Activated T-cell treated with anti-CD3 and anti-CD28 coated beads, Interleukin-2, amount 50 U/mL, for 24 hours (primary cell): ENCODE results near the gene FAM47E.

Experiments used
- DNase-seq: peaks from one replicate; pipeline ENCODE4 v3.0.0-alpha.2; 2020
- H3K27ac Mint-ChIP-seq: 2 replicates; pipeline ENCODE4 v1.8.0; 2020; ENCODE audit warnings: mild to moderate bottlenecking, mixed read lengths
- H3K27me3 Mint-ChIP-seq: 2 replicates; pipeline ENCODE4 v1.8.0; 2020; ENCODE audit warnings: mixed read lengths
- H3K36me3 Mint-ChIP-seq: 2 replicates; pipeline ENCODE4 v1.8.0; 2020; ENCODE audit warnings: low read depth, mixed read lengths
- H3K4me1 Mint-ChIP-seq: 2 replicates; pipeline ENCODE4 v1.8.0; 2020; ENCODE audit warnings: low read depth, mixed read lengths
- H3K4me3 Mint-ChIP-seq: 2 replicates; pipeline ENCODE4 v1.8.0; 2020; ENCODE audit warnings: mild to moderate bottlenecking, moderate library complexity, mixed read lengths
- H3K9me3 Mint-ChIP-seq: 2 replicates; pipeline ENCODE4 v1.8.0; 2020; ENCODE audit warnings: mixed read lengths

Gene FAM47E, protein sequence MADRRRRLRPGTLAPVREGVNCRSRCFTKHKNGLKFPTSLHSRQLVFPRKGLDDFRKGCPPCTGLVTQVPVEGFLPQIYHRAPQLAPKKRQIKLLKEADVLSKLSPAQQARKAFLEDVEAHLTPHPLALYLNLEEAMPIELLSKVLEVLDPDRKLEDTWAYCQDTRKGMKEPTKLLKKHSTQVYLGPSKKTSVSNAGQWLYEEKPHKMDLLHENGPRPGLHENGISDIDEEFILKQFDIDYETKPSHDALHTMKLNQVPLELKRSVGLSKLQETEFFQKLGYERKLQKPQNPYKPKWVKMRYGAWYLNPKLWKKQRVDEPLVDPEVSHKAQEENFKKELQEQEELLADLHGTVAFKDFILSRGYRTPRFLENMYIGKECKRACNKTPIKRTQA

DNA sequence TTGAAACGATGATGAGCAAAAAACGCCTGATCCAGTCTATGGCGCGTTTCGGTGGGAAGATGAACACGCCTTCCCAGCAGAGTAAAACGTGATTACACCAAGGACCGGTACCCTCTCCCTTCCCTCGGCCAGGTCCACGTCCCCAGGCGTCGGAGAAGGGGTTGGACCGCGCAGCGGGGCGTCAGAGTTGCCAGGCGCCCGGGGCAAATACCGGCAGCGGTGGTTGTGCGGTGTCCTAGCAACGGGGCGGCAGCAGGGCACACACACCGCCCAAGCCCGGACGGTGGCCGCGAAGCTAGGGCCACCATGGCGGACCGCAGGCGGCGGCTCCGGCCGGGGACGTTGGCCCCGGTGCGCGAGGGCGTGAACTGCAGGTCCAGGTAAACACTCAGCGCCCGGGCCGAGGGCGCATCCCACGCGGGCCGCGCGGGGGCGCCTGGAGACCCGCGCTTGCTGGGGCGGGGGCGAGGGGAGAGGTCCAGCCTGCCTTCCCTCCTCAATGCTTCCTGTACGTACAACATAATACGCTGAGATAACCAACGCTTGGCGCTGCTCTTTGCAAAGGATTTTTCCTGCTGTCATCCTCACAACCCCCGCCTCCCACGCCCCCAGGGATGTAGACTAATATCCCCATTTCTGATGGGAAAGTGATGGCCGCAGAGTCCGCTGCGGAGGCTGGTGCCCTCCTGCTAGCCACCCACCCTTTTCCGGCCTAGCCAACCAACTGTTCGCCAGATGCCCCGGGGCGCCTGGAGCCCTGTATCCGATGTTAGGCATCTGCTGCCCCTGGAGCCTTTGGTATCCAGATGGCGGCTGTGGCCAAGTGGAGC lies at the start of gene FAM47E:
Gene FAM47E, plus strand, starts transcription at position 281 of the 830 bp plus-strand sequence. Its CDS starts 26 bp downstream, at position 307.
- no peaks in the 10 kb centered on the region for H3K9me3 Mint-ChIP-seq
- no peaks in the 10 kb centered on the region for H3K36me3 Mint-ChIP-seq
- peaks cover 8% of the 10 kb centered on the region for H3K4me1 Mint-ChIP-seq
- peaks cover 73% of the 10 kb centered on the region for H3K27me3 Mint-ChIP-seq
- H3K27ac Mint-ChIP-seq = no peak within 1 kb of the TSS
- peak within 1 kb of the TSS; percentile 72 for H3K4me3 Mint-ChIP-seq
- peak; percentile 53 for DNase-seq

DNA sequence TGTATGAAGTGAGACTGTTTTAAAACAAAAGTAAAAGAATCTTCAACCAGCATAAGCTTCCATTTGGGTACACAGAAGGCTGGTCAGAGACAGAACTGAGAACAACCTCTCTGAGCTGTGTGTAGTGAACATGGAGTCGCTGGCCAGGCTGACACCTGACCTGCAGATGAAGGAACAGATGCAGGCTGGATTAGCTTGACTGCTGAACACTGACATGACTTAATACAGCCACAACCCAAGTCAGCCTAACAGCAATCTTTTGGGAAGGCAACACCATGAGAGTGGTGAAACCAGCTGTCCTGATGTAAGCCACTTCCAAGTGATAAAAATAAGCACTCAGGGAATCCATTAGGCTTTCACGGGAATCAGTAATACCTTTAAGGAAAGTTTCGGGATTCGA lies 48.0 kb upstream of the FAM47E start:
- Mint-ChIP-seq H3K27me3 (no peaks in the 10 kb centered on the region), H3K27ac (no peak overlapping the region), H3K4me3 (no peak overlapping the region), H3K9me3 (no peaks in the 10 kb centered on the region), H3K36me3 (no peaks in the 10 kb centered on the region), H3K4me1 (peaks cover 53% of the 10 kb centered on the region)
- DNase-seq = no peak

DNA sequence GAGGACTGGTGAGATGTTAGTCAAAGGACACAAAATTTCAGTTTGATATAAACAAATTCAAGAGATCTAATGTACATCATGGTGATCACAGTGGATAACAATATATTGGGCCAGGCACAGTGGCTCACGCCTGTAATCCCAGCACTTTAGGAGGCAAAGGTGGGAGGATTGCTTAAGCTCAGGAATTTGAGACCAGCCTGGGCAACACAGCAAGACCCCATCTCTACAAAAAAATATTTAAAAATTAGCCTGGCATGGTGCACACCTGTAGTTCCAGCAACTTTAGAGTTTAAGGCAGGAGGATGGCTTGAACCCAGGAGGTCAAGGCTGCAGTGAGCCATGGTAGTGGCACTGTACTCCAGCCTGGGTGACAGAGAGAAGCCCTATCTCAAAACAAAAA lies 46.6 kb upstream of the FAM47E start:
- no peak overlapping the region for H3K27ac Mint-ChIP-seq
- no peaks in the 10 kb centered on the region for H3K9me3 Mint-ChIP-seq

DNA sequence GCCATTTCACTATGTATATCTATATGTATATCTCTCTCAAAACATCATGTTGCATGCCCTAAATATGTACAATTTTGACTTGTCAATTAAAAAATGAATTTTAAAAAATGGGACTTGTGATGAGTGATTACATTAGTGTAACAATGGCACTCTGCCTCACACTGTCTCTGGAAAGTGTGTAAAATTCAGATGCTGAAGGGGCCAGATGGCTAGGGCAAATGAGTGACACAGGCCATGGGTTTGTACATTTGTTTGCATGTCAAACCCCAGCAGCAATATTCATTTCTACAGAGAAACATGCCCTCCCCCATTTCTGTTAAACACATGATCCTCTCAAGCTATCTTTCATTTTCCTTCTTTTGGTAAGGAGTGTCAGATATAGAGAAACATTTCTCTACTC lies 46.0 kb upstream of the FAM47E start:
- no peak overlapping the region for H3K27ac Mint-ChIP-seq

More for the DNA sequence above, 46.6 kb upstream of the FAM47E start:
- Mint-ChIP-seq H3K36me3 (no peaks in the 10 kb centered on the region), H3K4me1 (peaks cover 49% of the 10 kb centered on the region), H3K4me3 (no peak overlapping the region), H3K27me3 (no peaks in the 10 kb centered on the region)
- no peak for DNase-seq

DNA sequence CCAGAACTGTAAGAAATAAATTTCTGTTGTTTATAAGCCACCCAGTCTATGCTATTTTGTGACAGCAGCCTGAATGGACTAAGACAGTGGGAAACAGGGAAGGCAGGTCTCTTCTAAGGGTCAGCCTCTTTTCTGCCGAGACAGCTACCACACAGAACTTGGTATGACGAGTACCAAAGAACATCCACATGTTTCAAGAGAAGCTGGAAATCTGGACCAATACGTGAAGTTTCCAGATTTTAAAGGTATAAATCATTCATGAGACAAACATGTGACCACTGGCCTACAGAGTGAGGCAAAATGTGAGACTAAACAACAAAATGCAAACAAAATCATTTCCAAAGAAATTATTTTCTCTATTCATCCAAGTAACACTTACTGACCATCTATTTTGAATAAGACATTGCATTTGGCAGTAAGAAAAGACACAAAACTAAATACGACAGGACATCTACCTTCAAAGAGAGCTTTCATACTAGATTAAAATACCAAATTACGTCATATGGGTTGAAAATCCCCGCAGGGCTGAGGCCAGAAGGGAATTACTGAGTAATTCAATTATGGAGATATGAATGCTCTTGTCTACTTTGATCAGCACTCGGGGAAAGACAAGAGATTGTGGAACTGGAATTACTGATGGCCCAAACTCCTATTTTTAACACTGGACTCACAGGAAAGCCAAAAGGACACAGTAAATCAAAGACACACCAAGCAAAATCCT lies 45.1 kb upstream of the FAM47E start:
- H3K27ac Mint-ChIP-seq = no peak overlapping the region
- DNase-seq = no peak
- H3K4me1 Mint-ChIP-seq = peaks cover 41% of the 10 kb centered on the region
- H3K27me3 Mint-ChIP-seq = no peaks in the 10 kb centered on the region
- H3K4me3 Mint-ChIP-seq = no peak overlapping the region
- H3K36me3 Mint-ChIP-seq = no peaks in the 10 kb centered on the region
- no peaks in the 10 kb centered on the region for H3K9me3 Mint-ChIP-seq

More for the DNA sequence above, 46.0 kb upstream of the FAM47E start:
- Mint-ChIP-seq H3K9me3 (no peaks in the 10 kb centered on the region), H3K4me1 (peaks cover 47% of the 10 kb centered on the region), H3K36me3 (no peaks in the 10 kb centered on the region), H3K27me3 (no peaks in the 10 kb centered on the region), H3K4me3 (no peak overlapping the region)
- DNase-seq = no peak

DNA sequence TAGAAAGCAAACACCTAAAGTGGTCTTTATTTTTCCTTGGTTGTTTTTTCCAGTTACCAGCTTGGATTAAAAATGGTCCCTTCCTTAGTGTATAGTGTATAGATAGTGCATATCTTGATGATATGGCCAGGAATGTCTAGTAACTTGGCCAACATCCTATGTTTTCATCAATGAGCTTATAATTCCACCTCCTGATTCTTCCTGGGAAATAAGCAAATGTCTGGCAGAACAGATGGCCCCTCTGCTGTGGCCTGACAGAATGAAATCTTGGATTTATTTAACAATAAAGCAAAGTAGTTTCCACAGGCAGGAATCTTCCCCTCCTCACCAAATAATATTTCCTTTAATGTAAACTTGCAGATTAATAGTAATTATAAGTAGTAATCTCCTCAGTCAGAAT lies 44.0 kb upstream of the FAM47E start:
- no peak overlapping the region for H3K4me3 Mint-ChIP-seq
- peaks cover 48% of the 10 kb centered on the region for H3K4me1 Mint-ChIP-seq
- no peak overlapping the region for H3K27ac Mint-ChIP-seq
- H3K36me3 Mint-ChIP-seq = no peaks in the 10 kb centered on the region
- DNase-seq = no peak
- H3K27me3 Mint-ChIP-seq = no peaks in the 10 kb centered on the region
- no peaks in the 10 kb centered on the region for H3K9me3 Mint-ChIP-seq

DNA sequence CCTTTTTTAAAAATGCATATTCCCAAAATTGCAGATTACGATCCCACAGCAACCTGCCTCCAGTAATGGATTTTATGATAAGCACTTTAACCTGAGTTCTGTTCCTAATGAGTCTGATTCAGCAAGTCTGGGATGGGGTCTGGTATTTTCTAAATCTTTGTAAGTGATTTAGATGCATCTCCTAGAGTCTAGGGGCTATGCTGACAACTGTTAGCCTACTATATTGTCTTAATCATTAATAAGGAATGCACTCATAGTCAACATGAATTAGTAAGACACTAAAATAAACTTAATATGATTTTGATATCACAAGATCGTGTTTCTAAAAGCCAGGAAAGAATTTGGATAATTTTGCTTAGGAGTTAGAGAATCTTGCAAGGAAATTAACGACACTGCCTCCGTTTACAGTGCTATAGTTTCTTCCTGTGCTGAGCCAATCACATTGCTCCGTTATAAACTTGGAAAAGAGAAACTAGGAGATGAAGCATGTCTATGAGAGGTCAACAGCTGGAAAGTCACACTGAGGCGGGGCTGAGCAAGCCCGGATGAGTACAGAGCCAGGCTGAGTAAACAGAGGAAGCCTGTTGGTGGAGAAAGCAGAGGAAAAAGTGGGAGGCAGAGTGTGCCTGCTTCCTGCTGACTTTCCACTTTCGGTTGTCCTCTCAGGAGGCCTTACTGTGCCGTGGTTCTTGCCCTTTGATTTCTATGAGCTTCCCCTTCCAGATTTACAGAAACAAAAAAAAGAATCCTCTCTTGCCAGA lies 43.3 kb upstream of the FAM47E start:
- no peaks in the 10 kb centered on the region for H3K27me3 Mint-ChIP-seq
- no peak for DNase-seq
- no peaks in the 10 kb centered on the region for H3K9me3 Mint-ChIP-seq
- peaks cover 54% of the 10 kb centered on the region for H3K4me1 Mint-ChIP-seq
- H3K27ac Mint-ChIP-seq = no peak overlapping the region
- no peak overlapping the region for H3K4me3 Mint-ChIP-seq
- H3K36me3 Mint-ChIP-seq = no peaks in the 10 kb centered on the region

DNA sequence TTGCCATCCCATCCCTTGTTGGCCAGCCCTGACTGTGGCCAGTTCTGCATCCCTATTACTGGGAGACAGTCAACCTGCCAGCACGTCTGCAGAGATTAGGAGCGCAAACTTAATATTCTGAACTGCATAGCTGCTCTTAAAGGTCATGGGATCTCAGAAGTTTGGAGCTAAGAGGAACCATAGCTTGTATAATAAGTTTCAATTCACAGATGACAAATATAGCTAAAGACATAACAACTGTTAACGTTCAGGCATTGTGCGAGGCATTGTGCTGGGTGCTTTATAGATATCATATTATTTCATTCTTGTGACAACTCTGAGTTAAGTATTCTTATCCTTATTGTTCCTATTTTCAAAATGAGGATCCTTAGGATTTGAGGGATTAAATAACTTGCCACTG lies 41.6 kb upstream of the FAM47E start:
- no peak for DNase-seq
- Mint-ChIP-seq H3K36me3 (no peaks in the 10 kb centered on the region), H3K4me3 (no peak overlapping the region), H3K9me3 (no peaks in the 10 kb centered on the region), H3K4me1 (peaks cover 63% of the 10 kb centered on the region), H3K27ac (no peak overlapping the region), H3K27me3 (no peaks in the 10 kb centered on the region)

DNA sequence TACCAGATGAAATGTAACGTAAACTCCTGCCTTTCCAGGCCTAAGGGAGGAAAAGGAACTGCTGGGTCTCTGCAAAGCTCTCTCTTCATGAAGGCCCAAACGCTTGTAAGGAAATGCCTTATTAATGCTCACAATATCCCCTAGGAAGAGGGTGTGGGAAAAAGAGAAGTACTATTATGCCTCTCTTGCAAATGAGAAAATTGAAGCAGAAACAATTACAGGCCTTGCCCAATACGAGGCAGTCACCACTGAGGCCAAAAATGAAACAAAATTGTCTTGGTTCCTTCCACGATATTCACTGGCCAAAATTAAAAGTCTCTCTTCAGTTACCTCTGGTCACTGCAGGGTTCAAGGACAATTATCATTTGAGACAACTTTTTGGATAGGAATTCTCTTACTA lies 41.1 kb upstream of the FAM47E start:
- no peak overlapping the region for H3K27ac Mint-ChIP-seq
- peaks cover 65% of the 10 kb centered on the region for H3K4me1 Mint-ChIP-seq
- H3K4me3 Mint-ChIP-seq = no peak overlapping the region

DNA sequence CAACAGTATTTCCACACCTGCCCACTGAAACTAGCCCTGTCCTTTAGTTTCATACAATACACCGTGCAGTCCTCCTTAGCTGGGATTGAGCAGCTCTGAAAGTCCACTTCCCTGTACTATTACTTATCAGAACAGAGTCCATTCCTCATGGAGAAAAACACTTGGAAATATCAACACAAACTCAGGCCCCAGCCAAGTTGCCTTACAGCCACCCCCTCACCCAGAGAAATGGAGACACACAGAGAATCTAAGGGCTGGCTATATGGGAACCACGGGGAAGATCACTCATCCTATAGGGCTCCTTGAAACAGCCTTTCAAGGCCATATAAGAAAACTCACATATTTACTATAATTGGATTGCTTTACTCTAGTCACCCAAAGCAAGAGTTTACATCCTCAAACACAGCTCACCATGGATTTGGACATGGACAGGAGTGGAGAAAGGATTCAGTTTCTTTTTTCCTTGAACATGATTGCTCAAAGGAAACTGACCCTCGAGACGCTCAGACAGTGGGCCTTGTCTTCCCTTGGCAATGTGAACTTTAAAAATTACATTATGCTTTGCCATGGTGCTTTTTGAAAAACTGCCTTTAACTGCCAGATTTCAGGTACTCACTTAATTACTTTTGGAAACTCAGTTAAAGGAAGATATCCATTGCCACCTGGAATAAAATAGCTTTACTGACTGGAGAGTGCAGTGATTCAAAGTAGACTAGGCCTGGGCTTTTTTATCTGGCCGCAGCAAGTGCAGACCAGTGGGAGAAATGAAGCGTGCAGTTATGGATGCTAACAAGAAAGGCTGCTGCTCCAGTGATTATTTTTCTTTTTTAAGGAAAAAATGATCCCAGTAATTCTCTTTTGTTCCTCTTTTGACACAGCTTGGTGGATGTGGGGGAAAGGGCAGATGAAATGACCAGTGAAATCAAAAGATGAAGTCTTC lies 39.5 kb upstream of the FAM47E start:
- H3K9me3 Mint-ChIP-seq = no peaks in the 10 kb centered on the region
- H3K4me1 Mint-ChIP-seq = peaks cover 57% of the 10 kb centered on the region
- no peaks in the 10 kb centered on the region for H3K36me3 Mint-ChIP-seq
- H3K27ac Mint-ChIP-seq = no peak overlapping the region
- no peak for DNase-seq
- no peaks in the 10 kb centered on the region for H3K27me3 Mint-ChIP-seq
- H3K4me3 Mint-ChIP-seq = peak overlapping the region; percentile 75

More for the DNA sequence above, 41.1 kb upstream of the FAM47E start:
- DNase-seq = no peak
- Mint-ChIP-seq H3K27me3 (no peaks in the 10 kb centered on the region), H3K9me3 (no peaks in the 10 kb centered on the region), H3K36me3 (no peaks in the 10 kb centered on the region)

DNA sequence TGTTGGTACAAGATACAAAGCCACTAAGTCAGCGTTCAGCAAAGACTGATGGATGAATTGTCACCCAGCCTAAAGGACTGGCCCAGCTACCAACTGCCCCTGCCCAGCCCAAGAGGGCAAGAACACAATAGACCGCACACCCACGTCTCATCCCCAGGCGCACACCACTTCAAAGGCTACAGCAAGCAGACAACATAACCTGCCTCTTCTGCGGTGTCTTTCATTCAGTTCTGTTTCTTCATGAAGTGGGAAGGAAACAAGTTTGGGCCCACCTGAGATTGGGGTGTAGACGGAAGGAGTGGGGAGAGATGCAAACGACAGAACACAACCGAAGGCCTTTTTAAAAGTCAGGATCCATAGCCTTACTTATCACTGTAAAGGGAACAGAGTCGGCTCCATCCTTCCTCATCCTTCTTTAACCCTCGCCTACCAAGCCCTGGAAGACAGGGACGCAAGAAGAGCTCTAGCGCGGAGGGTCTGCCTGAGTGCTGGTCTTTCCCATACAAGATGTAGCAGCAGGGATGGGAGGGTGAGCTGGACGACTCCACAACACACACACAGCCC lies 38.6 kb upstream of the FAM47E start:
- Mint-ChIP-seq H3K36me3 (no peaks in the 10 kb centered on the region), H3K27ac (peak overlapping the region; percentile 81)

DNA sequence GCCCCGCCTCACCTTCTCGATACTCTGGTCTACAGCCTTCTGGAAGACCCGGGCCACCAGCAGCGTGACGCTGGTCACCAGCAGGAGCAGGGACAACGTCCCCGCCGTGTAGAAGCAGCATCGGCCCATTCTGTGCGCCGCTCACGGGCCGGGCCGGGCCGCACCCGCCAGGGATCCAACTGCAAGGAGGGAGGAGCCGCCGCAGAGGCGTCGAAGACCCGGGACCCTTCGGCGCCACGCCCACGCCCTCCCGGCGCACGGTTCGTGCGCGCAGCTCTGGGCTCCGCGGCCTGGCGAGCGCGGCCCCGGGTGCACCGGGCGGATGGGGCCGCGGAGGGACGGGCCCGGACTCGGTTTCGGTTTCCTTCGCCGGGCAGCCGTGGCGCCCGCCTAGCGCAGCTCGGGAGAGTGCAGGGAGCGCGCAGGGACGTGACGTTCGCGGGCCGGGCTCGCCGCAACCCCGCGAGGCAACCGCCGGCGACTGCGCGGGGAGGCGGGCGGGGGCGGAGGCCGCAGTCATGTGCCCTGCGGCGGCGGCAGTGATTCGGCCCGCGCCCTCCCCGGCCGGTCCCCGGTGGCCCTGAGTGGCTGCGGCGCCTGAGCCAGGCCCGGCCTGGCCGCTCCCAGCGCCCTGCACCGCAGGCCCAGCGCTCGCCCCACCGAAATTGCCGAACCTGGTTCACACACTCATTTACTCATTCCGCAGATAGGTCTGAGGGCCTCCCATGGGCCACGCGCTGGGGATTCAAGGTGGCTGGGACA lies 37.9 kb upstream of the FAM47E start, which contains the start of gene SCARB2:
Gene SCARB2, minus strand, starts transcription at position 410 of the 762 bp plus-strand sequence. Its CDS starts 281 bp downstream, at position 129.
- H3K36me3 Mint-ChIP-seq = no peaks in the 10 kb centered on the region
- peak within 1 kb of the TSS; percentile 83 for H3K27ac Mint-ChIP-seq
- H3K4me3 Mint-ChIP-seq = peak within 1 kb of the TSS; percentile 75
- peaks cover 46% of the 10 kb centered on the region for H3K4me1 Mint-ChIP-seq
- no peaks in the 10 kb centered on the region for H3K27me3 Mint-ChIP-seq
- DNase-seq = peak; percentile 80
- no peaks in the 10 kb centered on the region for H3K9me3 Mint-ChIP-seq

More for the DNA sequence above, 38.6 kb upstream of the FAM47E start:
- Mint-ChIP-seq H3K4me3 (peak overlapping the region; percentile 75), H3K4me1 (peaks cover 53% of the 10 kb centered on the region), H3K27me3 (no peaks in the 10 kb centered on the region), H3K9me3 (no peaks in the 10 kb centered on the region)
- peak; percentile 53 for DNase-seq
